ENCODE data around the gene SCAF11. TPM values are rescaled to one million over a fixed set of nuclear protein-coding genes. Genes with fewer than 3 reads are reported as not detected.

The SCAF11 gene
- total and polyA plus RNA-seq, 10 of the 15 experiments (the other 5 are each of a cell fraction or from before 2014, with no cell fraction given) = 42.0 to 153 (median 100) TPM

- TF ChIP-seq REST (IDR thresholded peaks at IDR 0.05; ENCODE audit: low read depth, low read length) = no peak
- no peak for TF ChIP-seq CREB1 (IDR thresholded peaks at IDR 0.05; ENCODE audit: low read depth)
- no peak for TF ChIP-seq USF2 (IDR thresholded peaks at IDR 0.05; ENCODE audit: borderline replicate concordance, low read depth, low read length)
- no peak for TF ChIP-seq USF1 (IDR thresholded peaks at IDR 0.05; ENCODE audit: borderline replicate concordance, extremely low read length, insufficient read depth, low read depth, low read length)
- no peak for TF ChIP-seq CEBPZ (IDR thresholded peaks at IDR 0.05; ENCODE audit: low read depth, low read length)
- TF ChIP-seq TAF1 (IDR thresholded peaks at IDR 0.05; ENCODE audit: borderline replicate concordance, low read depth, low read length) = no peak
Measured at GRCh38 chr12:45962553-45963325, 27.6 kb downstream of the SCAF11 start (continued).
